HG03066 (cell line): Measurements from ENCODE around the gene GRM7.

ENCODE experiments used
- ATAC-seq: cut with Tn5 transposase; IDR thresholded peaks from one replicate; pipeline ENCODE4 v1.9.1; 2021; ENCODE audit warnings: low read depth; ENCODE audit not compliant: unreplicated experiment

Gene GRM7

DNA sequence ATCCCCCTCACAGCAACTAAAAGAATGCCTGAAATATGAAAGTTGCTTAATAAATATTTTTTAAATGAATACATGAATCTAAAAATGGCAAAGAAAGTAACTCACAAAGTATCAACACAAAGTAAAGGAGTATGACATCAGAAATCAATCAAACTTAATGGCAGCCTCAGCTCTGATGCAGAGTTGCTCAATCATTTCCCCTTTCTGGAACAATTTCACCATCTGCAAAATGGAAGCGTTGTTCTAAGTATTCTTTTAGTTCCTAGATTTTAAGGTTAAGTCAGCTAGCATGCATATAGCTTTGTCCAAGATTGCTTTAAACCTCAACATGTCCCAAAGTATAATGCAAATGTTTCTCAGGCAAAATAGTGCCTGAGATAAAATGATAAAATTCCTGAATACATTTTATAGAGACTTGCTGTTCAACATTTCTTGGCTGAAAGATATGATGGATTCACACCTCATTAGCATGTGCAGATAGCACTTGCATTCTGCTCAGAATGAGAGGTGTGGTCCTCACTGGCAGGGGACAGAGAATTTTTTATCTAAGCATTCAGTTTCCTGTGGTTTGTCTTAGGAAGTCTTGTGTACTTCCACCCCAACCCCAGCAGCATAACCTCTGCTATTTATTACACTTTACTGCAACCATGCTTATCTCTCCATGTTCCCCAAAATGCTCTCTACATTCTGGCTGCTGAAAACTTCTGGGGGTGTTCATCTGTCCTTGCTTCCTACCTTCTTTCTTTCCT lies 429.3 kb downstream of the GRM7 start:
- no peak for ATAC-seq

- ATAC-seq = no peak
Measured at GRCh38 chr3:7292362-7292761, 431.4 kb downstream of the GRM7 start.

- ATAC-seq = no peak
Measured at GRCh38 chr3:7293286-7293685, 432.4 kb downstream of the GRM7 start.

DNA sequence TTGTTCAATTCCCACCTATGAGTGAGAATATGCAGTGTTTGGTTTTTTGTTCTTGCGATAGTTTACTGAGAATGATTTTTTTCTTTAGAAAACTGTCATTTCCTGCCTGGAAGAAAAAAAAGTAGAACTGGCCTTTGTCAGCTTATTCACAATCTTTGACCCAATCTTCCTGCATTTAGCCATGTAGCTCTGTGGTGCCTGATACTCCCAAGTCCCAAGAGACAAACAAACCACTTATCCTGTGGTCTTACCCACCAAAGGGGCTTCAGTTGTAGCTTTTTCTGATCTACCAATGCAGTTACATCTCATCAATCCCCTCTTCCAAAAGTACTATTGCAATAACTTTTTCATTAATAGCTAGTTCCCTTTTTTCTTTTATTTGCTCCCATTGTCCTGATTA lies 444.6 kb downstream of the GRM7 start:
- no peak for ATAC-seq

GRCh38 chr3:7306901-7307300 lies 446.0 kb downstream of the GRM7 start:
- ATAC-seq = no peak

- no peak for ATAC-seq
Measured at GRCh38 chr3:7307410-7307809, 446.5 kb downstream of the GRM7 start.

DNA sequence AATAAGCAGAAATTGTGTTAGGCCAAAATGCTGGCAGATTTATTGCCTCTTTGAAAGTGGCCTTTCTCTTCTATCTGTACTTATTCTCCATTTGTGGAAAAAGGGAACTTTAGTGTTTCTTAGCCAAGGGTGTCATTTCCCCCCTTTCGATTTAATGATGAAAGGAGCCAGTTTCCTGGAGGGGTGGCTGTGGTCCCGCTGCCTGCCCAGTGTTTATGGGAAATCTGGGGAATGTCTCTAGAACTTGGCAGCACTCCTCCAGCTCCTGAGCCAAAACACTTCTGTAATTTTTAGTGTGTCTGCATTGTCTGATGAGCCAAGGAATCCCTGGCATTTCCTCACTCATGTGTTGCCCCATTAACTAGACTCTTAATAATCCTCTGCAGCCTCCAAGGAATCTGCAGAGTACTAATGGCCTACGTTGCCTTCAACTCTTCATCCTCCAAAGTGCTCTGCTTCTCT lies 448.8 kb downstream of the GRM7 start:
- ATAC-seq = no peak

GRCh38 chr3:7315037-7315436 lies 454.1 kb downstream of the GRM7 start:
- no peak for ATAC-seq

- ATAC-seq = no peak
Measured at GRCh38 chr3:7322957-7323669, 462.2 kb downstream of the GRM7 start.

DNA sequence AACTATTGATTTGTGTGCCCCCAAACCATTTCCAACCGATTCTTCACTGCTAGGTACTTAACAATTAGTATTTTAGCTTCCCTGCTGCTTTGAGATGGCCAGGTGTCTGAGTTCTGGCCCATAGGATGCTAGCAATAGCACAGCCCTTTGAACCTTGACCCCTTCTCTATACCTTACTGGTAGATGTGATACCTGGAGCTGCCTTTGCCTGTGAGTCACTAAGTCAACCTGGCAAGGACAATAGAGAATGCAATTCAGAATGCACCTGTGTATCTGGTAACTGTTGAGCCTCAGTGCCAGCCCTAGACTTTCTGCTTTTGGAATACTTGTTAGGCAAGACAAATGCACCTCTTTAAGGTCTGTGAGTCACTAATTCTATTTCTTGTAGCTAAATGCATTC lies 467.4 kb downstream of the GRM7 start:
- no peak for ATAC-seq

DNA sequence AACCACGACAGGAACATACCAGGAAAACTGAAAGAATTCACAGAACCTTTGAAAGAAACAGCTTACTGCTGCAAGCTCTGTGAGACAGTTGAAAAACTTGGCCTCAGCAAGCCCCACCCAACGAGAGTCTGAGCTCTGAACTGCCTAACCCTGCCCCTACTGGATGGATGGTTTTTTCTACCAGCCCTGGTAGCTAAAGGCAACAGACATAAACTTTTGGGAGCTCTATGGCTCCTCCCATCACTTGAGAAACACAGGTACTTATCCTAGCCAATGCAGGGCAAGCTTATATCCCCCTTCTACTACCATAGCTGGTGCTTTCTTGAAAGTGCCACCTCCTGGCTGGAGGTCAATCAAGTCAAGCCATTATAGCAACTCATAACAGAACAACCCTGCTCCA lies 471.8 kb downstream of the GRM7 start:
- ATAC-seq = no peak

DNA sequence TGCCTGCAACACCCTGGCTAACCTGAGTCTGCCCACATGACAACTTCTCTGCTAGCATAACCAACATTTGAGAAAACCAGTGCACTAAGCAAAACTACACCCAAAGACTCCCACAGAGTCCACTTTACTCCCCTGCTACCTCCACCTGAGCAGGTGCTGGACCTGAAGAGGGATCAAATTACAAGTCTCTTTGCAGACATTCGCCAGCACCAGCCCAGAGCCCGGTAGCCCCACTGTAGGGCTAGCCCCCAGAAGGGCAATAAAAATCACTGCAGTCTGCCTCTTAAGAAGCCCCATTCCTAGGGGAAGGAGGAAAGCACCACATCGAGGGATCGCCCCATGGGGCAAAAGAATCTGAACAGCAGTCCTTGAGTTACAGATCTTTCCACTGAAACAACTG lies 472.2 kb downstream of the GRM7 start:
- ATAC-seq = no peak

DNA sequence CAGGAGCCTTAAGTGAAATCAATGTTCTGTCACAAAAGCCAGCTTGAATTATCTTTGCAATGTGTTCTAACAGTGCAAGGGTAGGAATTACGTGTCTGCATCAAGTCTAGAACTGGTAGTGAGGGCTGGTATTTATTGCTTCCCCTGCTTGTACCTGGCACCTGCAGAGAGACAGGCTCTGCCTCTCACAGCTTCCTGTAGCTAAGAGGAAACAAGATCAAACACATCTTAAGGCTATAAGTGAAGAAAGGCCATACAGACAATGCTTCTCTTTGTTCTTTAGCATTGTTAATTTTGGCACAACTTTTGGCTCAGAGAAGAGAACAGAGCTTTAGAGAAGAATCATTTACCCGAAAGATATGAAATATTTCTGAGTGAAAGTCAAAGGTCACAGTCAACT lies 479.9 kb downstream of the GRM7 start:
- ATAC-seq = no peak

- ATAC-seq = no peak
Measured at GRCh38 chr3:7346364-7346763, 485.4 kb downstream of the GRM7 start.

DNA sequence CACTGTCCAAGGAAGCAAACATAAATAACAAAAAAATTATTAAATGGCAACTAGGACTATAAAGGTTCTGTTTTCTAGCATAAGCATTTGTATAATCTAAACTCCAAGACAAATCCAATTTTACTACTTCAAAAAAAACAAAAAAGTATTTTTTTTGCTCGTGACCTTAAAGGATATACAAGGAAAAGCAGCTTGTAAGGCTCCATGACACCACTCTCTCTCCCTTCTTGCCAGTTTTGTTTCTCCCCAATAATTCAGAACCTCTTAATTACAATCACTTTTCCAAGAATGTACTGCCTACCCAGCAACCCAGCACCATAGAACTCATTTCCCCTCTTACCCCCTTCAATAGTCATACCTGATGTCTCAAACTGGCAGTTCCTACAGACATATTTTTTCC lies 496.2 kb downstream of the GRM7 start:
- no peak for ATAC-seq

GRCh38 chr3:7367968-7368367 lies 507.1 kb downstream of the GRM7 start:
- no peak for ATAC-seq

GRCh38 chr3:7368597-7368996 lies 507.7 kb downstream of the GRM7 start:
- ATAC-seq = no peak

GRCh38 chr3:7371693-7372572 lies 511.0 kb downstream of the GRM7 start:
- no peak for ATAC-seq

GRCh38 chr3:7377103-7377502 lies 516.2 kb downstream of the GRM7 start:
- ATAC-seq = no peak

- no peak for ATAC-seq
Measured at GRCh38 chr3:7381741-7382140, 520.8 kb downstream of the GRM7 start.

- ATAC-seq = no peak
Measured at GRCh38 chr3:7382293-7383010, 521.5 kb downstream of the GRM7 start.
